ENCODE results near the gene RAMP1.

GRCh38 chr2:237864940-237865622, 5.7 kb downstream of the RAMP1 start:
- TF ChIP-seq POLR2A (IDR thresholded peaks at IDR 0.05; ENCODE audit: borderline replicate concordance, extremely low read depth, insufficient read depth, insufficient read length) (no peak), POLR2AphosphoS5 (IDR thresholded peaks at IDR 0.05; ENCODE audit: low read depth, low read length) (peak; percentile 55), SP1 (IDR thresholded peaks at IDR 0.05; ENCODE audit: low read depth) (no peak), CTCF (IDR thresholded peaks at IDR 0.05 in 2 of 3, conservative IDR thresholded peaks at IDR 0.05 in 1 of 3; ENCODE audit: borderline replicate concordance in 1 of 3, insufficient read depth in 1 of 3, low read depth in 2 of 3, low read length in 2 of 3) (no peak), CEBPB (IDR thresholded peaks at IDR 0.05; ENCODE audit: low read depth) (no peak), ZNF274 (IDR thresholded peaks at IDR 0.05; ENCODE audit: low read depth, low read length) (no peak), REST (IDR thresholded peaks at IDR 0.05; ENCODE audit: low read depth) (no peak), YY1 (IDR thresholded peaks at IDR 0.05; ENCODE audit: extremely low read depth, insufficient replicate concordance, low read depth, low read length) (peak; percentile 24)
